ENCODE data around the gene PRMT3. TPM values are rescaled to one million over a fixed set of nuclear protein-coding genes. Genes with fewer than 3 reads are reported as not detected.

Gene PRMT3
- total RNA-seq, 2 experiments from 2014 or later, result 15.8 to 16.2 TPM

Other genes with a start within 250 kb of the PRMT3 start
- not detected for gene DBX1, start 227.2 kb upstream of the PRMT3 start, total RNA-seq
- 10 to 100 TPM; 46.1 to 50.9 TPM for gene HTATIP2, start 24.0 kb upstream of the PRMT3 start, total RNA-seq
- gene SLC6A5, start 211.9 kb downstream of the PRMT3 start, total RNA-seq, result not detected